Smooth muscle cell (in vitro differentiated cells): ENCODE measurements around the gene TDRD10. TPM values are rescaled to one million over a fixed set of nuclear protein-coding genes. Genes with fewer than 3 reads are reported as not detected.

Experiments used
- DNase-seq: peaks from one replicate; lab custom pipeline; 2025; ENCODE audit not compliant: unreplicated experiment; lab: John Stamatoyannopoulos, UW
- H2AFZ ChIP-seq: fragments of 200-600 bp; sonication (generic); 2 replicates; pipeline ENCODE4 v1.6.0; 2016; ENCODE audit warnings: antibody characterized with exemption, low read depth, mild to moderate bottlenecking
- H3F3A ChIP-seq: fragments of 200-600 bp; sonication (generic); 2 replicates; pipeline ENCODE4 v1.6.0; 2017; ENCODE audit warnings: antibody characterized with exemption, low read depth
- H3K27ac ChIP-seq: fragments of 200-600 bp; sonication (generic); 2 replicates; pipeline ENCODE4 v1.5.1; 2016; ENCODE audit warnings: low read depth, mild to moderate bottlenecking
- H3K27me3 ChIP-seq: fragments of 200-600 bp; sonication (generic); 2 replicates; pipeline ENCODE4 v1.6.1; 2016; ENCODE audit warnings: low read depth, mild to moderate bottlenecking
- H3K36me3 ChIP-seq: fragments of 200-600 bp; sonication (generic); 2 replicates; pipeline ENCODE4 v1.5.1; 2016; ENCODE audit warnings: low read depth
- H3K4me1 ChIP-seq: fragments of 200-600 bp; sonication (generic); 2 replicates; pipeline ENCODE4 v1.5.1; 2016; ENCODE audit warnings: low read depth
- H3K4me2 ChIP-seq: fragments of 200-600 bp; sonication (generic); 2 replicates; pipeline ENCODE4 v1.6.0; 2016; ENCODE audit warnings: mild to moderate bottlenecking
- H3K4me3 ChIP-seq: fragments of 200-600 bp; sonication (generic); 2 replicates; pipeline ENCODE4 v1.5.1; 2016; ENCODE audit warnings: mild to moderate bottlenecking
- H3K79me2 ChIP-seq: fragments of 200-600 bp; sonication (generic); 2 replicates; pipeline ENCODE4 v1.6.0; 2016; ENCODE audit warnings: low read depth, mild to moderate bottlenecking
- H3K9ac ChIP-seq: fragments of 200-600 bp; sonication (generic); 2 replicates; pipeline ENCODE4 v1.6.0; 2016; ENCODE audit warnings: low read depth
- H3K9me3 ChIP-seq: fragments of 200-600 bp; sonication (generic); replicated peaks from 2 replicates; pipeline ENCODE4 v1.5.1; 2016; ENCODE audit warnings: low read depth
- H4K20me1 ChIP-seq: fragments of 200-600 bp; sonication (generic); 2 replicates; pipeline ENCODE4 v1.6.0; 2016; ENCODE audit warnings: low read depth
- WGBS: methylation state at CpG from one replicate; pipeline ENCODE4 v1.1.7; 2016; ENCODE audit warnings: low lambda C conversion rate; 5-methylcytosine and 5-hydroxymethylcytosine counted together
- polyA plus RNA-seq: library from polyadenylated mRNA; unstranded; fragments of >200 nt; fragmentation: Nextera tagmentation; extraction: Ambion mirVana; gene quantifications from 2 replicates; pipeline ENCODE4 v1.2.1, GENCODE V29; 2016
- total RNA-seq: library from RNA; depleted of rRNA; stranded (reverse); fragments of >200 nt; gene quantifications from 2 replicates; pipeline ENCODE4 v1.2.3, GENCODE V29; 2014
- TF ChIP-seq, protein P1 (sequence below): fragments of 200-600 bp; sonication (generic); IDR thresholded peaks from 2 replicates; pipeline ENCODE4 v1.5.1; 2017; ENCODE audit warnings: borderline replicate concordance, mild to moderate bottlenecking, antibody characterized with exemption; ENCODE audit not compliant: insufficient read depth, poor library complexity, severe bottlenecking

TDRD10 gene
- total and polyA plus RNA-seq, 2 experiments from 2014 or later: 0.11 to 0.13 TPM

DNA sequence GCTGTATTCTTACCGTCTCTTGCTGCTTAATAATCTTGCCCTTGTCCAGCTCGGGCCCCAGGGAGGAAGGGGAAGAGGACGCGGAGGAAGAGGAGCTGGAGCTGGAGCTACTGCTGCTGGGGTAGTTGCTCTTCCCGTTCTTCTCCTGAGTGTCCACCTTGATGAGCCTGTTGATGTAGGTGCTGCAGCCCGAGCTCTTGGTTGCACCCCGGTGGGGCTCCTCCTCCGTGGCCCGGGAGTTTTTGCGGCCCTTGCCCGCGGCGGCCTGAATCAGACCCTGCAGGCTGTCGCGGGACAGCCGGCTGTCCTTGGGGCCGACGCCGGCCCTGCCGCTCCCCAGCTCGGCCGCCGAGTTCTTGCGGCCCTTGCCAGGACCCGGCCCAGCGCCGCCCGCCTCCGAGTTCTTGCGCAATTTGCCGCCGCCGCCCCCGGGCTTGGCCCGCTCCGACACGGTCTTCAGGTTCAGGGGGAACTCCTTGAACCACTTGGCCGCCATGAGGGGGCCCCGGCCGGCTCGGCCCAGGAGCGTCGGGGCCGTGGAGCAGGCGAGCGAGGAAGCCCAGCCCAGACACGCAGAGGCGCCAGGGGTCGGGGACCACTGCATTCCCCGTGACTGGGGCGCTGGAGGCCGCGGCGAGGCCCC is 475 bp upstream of the TDRD10 start:
- Histone ChIP-seq H3K27ac (no peak overlapping the region), H3K9ac (no peak overlapping the region), H3K9me3 (no peaks in the 10 kb centered on the region), H3K27me3 (peaks cover 68% of the 10 kb centered on the region), H3K4me3 (peak overlapping the region; percentile 44), H3K36me3 (no peaks in the 10 kb centered on the region), H3K4me2 (peak overlapping the region; percentile 84), H4K20me1 (no peaks in the 10 kb centered on the region), H3F3A (peaks cover 6% of the 10 kb centered on the region), H3K4me1 (peaks cover 8% of the 10 kb centered on the region), H2AFZ (peak overlapping the region; percentile 54), H3K79me2 (no peaks in the 10 kb centered on the region)
- 6% methylated on average over 54 of the region's 54 CpGs for WGBS
- TF ChIP-seq, protein P1, sequence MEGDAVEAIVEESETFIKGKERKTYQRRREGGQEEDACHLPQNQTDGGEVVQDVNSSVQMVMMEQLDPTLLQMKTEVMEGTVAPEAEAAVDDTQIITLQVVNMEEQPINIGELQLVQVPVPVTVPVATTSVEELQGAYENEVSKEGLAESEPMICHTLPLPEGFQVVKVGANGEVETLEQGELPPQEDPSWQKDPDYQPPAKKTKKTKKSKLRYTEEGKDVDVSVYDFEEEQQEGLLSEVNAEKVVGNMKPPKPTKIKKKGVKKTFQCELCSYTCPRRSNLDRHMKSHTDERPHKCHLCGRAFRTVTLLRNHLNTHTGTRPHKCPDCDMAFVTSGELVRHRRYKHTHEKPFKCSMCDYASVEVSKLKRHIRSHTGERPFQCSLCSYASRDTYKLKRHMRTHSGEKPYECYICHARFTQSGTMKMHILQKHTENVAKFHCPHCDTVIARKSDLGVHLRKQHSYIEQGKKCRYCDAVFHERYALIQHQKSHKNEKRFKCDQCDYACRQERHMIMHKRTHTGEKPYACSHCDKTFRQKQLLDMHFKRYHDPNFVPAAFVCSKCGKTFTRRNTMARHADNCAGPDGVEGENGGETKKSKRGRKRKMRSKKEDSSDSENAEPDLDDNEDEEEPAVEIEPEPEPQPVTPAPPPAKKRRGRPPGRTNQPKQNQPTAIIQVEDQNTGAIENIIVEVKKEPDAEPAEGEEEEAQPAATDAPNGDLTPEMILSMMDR: no peak
- no peak for DNase-seq

DNA sequence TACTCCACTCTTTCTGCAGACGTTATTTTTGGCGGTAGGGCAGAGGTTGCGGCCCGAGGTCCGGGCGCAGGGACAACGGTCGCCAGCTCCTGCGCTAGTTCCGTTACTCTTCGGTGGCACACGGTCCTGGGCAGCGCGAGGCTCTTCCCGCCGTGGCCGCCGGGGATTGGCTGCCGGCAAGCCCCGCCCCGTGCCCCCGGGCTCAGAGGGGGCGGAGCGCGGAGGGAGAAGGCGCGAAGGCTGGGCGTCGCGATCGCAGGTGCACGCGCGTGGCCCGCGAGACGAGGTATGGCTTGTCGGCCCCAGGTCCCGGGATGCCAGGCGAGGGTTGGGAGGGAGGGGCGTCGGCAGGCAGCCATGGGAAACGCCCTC is 711 bp downstream of the TDRD10 start:
- Histone ChIP-seq H3K27me3 (peaks cover 80% of the 10 kb centered on the region), H3K9me3 (no peaks in the 10 kb centered on the region), H3K36me3 (no peaks in the 10 kb centered on the region), H3F3A (no peaks in the 10 kb centered on the region), H3K27ac (no peak overlapping the region), H2AFZ (no peak overlapping the region), H3K9ac (no peak overlapping the region), H3K4me1 (peaks cover 5% of the 10 kb centered on the region), H4K20me1 (no peaks in the 10 kb centered on the region), H3K4me3 (no peak overlapping the region), H3K4me2 (no peak overlapping the region), H3K79me2 (no peaks in the 10 kb centered on the region)
- 33% methylated on average over 31 of the region's 43 CpGs for WGBS
- TF ChIP-seq, protein P1: no peak
- DNase-seq: no peak

DNA sequence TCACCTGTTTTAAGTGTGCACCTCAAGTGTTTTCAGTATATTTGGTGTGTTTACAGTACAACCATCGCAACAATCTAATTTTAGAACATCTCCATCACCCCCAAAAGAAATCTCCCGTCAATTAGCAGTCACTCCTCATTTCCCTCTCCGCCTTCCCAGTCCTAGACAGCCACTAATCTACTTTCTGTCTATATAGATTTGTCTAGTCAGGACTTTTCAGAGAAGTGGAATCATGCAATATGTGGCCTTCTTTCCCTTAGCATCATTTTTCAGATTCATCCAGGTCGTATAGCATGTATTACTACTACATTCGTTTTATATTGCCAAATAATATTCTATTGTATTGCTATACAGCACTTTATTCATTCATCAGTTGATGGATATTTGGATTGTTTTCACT is 1.9 kb downstream of the TDRD10 start:
- H3F3A ChIP-seq: no peaks in the 10 kb centered on the region
- no peak overlapping the region for H3K4me3 ChIP-seq
- H2AFZ ChIP-seq: no peak overlapping the region
- 89% methylated on average over 5 of the region's 5 CpGs for WGBS
- H3K27me3 ChIP-seq: peaks cover 87% of the 10 kb centered on the region
- H3K4me2 ChIP-seq: no peak overlapping the region
- TF ChIP-seq, protein P1: no peak
- H3K27ac ChIP-seq: no peak overlapping the region
- no peaks in the 10 kb centered on the region for H3K79me2 ChIP-seq
- no peaks in the 10 kb centered on the region for H4K20me1 ChIP-seq
- no peak for DNase-seq
- no peaks in the 10 kb centered on the region for H3K36me3 ChIP-seq
- no peak overlapping the region for H3K9ac ChIP-seq
- H3K4me1 ChIP-seq: peaks cover 5% of the 10 kb centered on the region
- H3K9me3 ChIP-seq: no peaks in the 10 kb centered on the region

DNA sequence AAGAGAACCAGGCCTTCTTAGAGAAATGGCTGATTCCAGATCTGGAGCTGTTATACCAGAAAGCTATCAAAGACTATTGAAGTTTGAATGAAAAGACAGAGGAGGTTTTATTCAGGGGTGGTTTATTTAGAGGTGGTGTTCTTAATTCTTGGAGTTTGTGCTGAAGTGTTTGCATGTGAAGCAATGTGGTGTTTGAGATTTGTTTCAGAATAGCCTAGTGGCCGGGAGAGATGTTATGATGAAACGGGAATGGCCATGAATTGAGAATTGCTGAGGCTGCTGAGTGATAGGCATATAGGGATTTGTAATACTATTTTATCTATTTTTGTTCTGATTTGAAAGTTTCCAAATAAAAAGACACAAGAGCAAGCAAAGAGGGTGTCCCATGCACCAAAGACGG is 10.7 kb downstream of the TDRD10 start:
- no peak overlapping the region for H3K4me2 ChIP-seq
- H3K4me1 ChIP-seq: no peaks in the 10 kb centered on the region
- no peak for DNase-seq
- TF ChIP-seq, protein P1: no peak
- H3K27ac ChIP-seq: no peak overlapping the region
- no peaks in the 10 kb centered on the region for H3K9me3 ChIP-seq
- H4K20me1 ChIP-seq: no peaks in the 10 kb centered on the region
- H3K9ac ChIP-seq: no peak overlapping the region
- peaks cover 26% of the 10 kb centered on the region for H3K27me3 ChIP-seq
- WGBS: 82% methylated on average over 3 of the region's 3 CpGs
- no peaks in the 10 kb centered on the region for H3K36me3 ChIP-seq
- H2AFZ ChIP-seq: no peak overlapping the region
- H3K4me3 ChIP-seq: no peak overlapping the region
- H3K79me2 ChIP-seq: no peaks in the 10 kb centered on the region
- H3F3A ChIP-seq: no peaks in the 10 kb centered on the region
